Measurements from ENCODE around the gene CHN1. TPM values are rescaled to one million over a fixed set of nuclear protein-coding genes. Genes with fewer than 3 reads are reported as not detected.

The CHN1 gene
- total and polyA plus RNA-seq, 12 donors = 6.1 to 26.5 (median 15.7) TPM

GRCh38 chr2:174844295-174844708 is 160.9 kb downstream of the CHN1 start:
- H3K27me3 ChIP-seq = no peaks in the 10 kb centered on the region
- no peaks in the 10 kb centered on the region for H3K36me3 ChIP-seq
- intact Hi-C loops (cut with DNase I) = no loop called here
- DNase-seq = no peak
- no peak overlapping the region for H3K4me3 ChIP-seq
- no peak for ATAC-seq
- TF ChIP-seq CTCF (IDR thresholded peaks at IDR 0.05) = no peak
- no peaks in the 10 kb centered on the region for H3K9me3 ChIP-seq
- H3K4me1 ChIP-seq = peaks cover 0 to 49% (median 18%) of the 10 kb centered on the region in 9 donors
- H3K27ac ChIP-seq = peak overlapping the region in 2 of 10 donors; percentile 2 to 10
- WGBS, 2 donors = 82 to 85% methylated on average over 6 of the region's 6 CpGs

GRCh38 chr2:174842496-174842895 is 162.7 kb downstream of the CHN1 start:
- no peak for DNase-seq
- intact Hi-C loops (cut with DNase I) = no loop called here
- WGBS, 2 donors = 96 to 98% methylated on average over 4 of the region's 4 CpGs
- Histone ChIP-seq H3K27me3 (no peaks in the 10 kb centered on the region), H3K36me3 (no peaks in the 10 kb centered on the region), H3K4me1 (peaks cover 0 to 39% (median 15%) of the 10 kb centered on the region in 9 donors), H3K27ac (no peak overlapping the region), H3K4me3 (no peak overlapping the region), H3K9me3 (no peaks in the 10 kb centered on the region)
- ATAC-seq = no peak
- TF ChIP-seq CTCF (IDR thresholded peaks at IDR 0.05) = no peak

- TF ChIP-seq CTCF (IDR thresholded peaks at IDR 0.05) = no peak
- ATAC-seq (no peak), DNase-seq (no peak)
- Histone ChIP-seq H3K36me3 (no peaks in the 10 kb centered on the region), H3K4me1 (peaks cover 0 to 43% (median 20%) of the 10 kb centered on the region in 9 donors), H3K4me3 (no peak overlapping the region), H3K27me3 (no peaks in the 10 kb centered on the region), H3K9me3 (no peaks in the 10 kb centered on the region), H3K27ac (no peak overlapping the region)
- 87 to 91% methylated on average over 3 of the region's 3 CpGs for WGBS, 2 donors
- intact Hi-C loops (cut with DNase I) = no loop called here
Measured at GRCh38 chr2:174841936-174842335, 163.2 kb downstream of the CHN1 start.

GRCh38 chr2:174841350-174841749 is 163.8 kb downstream of the CHN1 start:
- Histone ChIP-seq H3K27ac (no peak overlapping the region), H3K36me3 (no peaks in the 10 kb centered on the region), H3K27me3 (no peaks in the 10 kb centered on the region), H3K4me1 (peaks cover 0 to 42% (median 22%) of the 10 kb centered on the region in 9 donors), H3K4me3 (no peak overlapping the region), H3K9me3 (no peaks in the 10 kb centered on the region)
- DNase-seq (no peak), ATAC-seq (peak in 1 of 8 donors; percentile 42)
- TF ChIP-seq CTCF (IDR thresholded peaks at IDR 0.05) = no peak
- 69 to 71% methylated on average over 2 of the region's 2 CpGs for WGBS, 2 donors
- intact Hi-C loops (cut with DNase I) = no loop called here
